Epithelial cell of proximal tubule (primary cell): ENCODE data around the gene ARL5C. TPM values are rescaled to one million over a fixed set of nuclear protein-coding genes. Genes with fewer than 3 reads are reported as not detected.
A peak's percentile ranks its signal among the peaks of the same experiment; 100 is the strongest.

Source experiments
- DNase-seq: peaks from one replicate; pipeline ENCODE4 v3.0.0-alpha.2; 2011; ENCODE audit warnings: low read depth
- H3K4me3 ChIP-seq: 2 replicates; pipeline ENCODE4 v1.5.1; 2011; ENCODE audit warnings: low read depth, mild to moderate bottlenecking, low read length
- total RNA-seq: library from RNA; depleted of rRNA; stranded (reverse); fragments of >200 nt; gene quantifications from 2 replicates; pipeline ENCODE4 v1.2.3, GENCODE V29; 2015
- TF ChIP-seq, protein P1 (sequence below): conservative IDR thresholded peaks from 2 replicates; pipeline ENCODE4 v1.5.1; 2012; ENCODE audit warnings: low read depth, mild to moderate bottlenecking, low read length

Gene ARL5C
- total RNA-seq, 1 donor from 2014 or later, result not detected

DNA sequence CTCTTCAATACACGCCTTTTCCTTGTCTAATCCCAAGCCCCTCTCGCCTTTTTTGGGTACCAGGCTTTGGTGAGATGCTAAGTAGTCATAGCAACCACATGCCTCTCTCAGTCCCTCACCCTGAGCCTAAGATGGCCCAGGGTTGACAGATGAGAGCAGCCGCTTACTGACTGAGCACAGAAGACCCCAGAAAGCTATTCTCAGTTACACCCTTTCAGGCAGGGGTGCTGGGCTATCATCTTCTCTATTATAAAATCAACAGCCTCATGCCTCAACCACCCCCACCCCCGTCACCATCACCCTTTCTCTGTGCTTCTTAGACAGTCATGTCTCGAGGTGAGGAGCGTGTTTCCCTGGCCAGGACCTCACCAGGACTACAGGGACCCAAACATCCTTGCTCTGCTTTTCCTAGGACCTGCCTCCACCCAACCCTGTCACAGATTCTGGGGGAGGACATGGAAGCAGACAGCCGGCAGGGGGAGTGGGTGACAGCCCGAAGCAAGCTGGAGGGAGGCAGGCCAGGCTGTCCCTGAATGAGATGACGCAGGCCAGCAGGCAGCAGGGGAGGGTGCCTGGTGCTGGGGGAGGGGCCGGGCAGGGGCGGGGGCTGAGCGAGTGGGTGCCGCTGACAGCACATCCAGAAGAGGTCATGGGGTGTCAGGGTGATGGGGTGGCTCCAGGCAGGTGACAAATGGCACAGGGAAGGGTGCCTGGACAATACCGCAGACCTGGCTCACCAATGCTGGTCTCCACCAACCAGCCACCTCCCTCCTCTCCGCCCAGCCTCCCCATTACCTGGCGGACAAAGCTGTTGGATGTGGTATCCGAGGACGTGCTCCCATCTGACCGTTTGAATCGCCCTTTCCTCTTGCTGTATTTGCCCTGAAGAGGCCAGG lies 28.4 kb upstream of the ARL5C start:
- DNase-seq, result no peak
- TF ChIP-seq, protein P1, sequence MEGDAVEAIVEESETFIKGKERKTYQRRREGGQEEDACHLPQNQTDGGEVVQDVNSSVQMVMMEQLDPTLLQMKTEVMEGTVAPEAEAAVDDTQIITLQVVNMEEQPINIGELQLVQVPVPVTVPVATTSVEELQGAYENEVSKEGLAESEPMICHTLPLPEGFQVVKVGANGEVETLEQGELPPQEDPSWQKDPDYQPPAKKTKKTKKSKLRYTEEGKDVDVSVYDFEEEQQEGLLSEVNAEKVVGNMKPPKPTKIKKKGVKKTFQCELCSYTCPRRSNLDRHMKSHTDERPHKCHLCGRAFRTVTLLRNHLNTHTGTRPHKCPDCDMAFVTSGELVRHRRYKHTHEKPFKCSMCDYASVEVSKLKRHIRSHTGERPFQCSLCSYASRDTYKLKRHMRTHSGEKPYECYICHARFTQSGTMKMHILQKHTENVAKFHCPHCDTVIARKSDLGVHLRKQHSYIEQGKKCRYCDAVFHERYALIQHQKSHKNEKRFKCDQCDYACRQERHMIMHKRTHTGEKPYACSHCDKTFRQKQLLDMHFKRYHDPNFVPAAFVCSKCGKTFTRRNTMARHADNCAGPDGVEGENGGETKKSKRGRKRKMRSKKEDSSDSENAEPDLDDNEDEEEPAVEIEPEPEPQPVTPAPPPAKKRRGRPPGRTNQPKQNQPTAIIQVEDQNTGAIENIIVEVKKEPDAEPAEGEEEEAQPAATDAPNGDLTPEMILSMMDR, result peak; percentile 30
- H3K4me3 ChIP-seq, result no peak overlapping the region

GRCh38 chr17:39193346-39193745 lies 27.4 kb upstream of the ARL5C start:
- no peak overlapping the region for H3K4me3 ChIP-seq
- DNase-seq, result no peak
- TF ChIP-seq, protein P1, result no peak

DNA sequence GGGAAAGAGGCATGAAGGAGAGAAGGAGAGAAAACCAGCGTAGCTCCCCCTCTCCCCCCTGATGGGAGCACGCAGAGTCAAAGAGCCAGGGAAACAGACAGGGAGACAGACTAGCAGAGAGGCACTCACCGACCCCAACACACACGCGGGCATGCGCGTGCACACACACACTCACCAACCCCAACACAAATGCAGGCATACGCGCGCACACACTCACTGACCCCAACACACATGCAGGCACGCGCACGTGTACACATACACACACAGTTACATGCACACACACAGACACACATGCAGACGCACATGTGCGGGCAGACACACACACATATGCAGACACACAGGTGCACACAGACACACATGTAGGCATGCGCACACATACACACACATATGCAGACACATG lies 26.9 kb upstream of the ARL5C start:
- no peak overlapping the region for H3K4me3 ChIP-seq
- TF ChIP-seq, protein P1, result no peak

GRCh38 chr17:39191750-39192510 lies 26.0 kb upstream of the ARL5C start:
- TF ChIP-seq, protein P1, result no peak
- no peak for DNase-seq
- H3K4me3 ChIP-seq, result no peak overlapping the region

More for the DNA sequence above, 26.9 kb upstream of the ARL5C start:
- DNase-seq, result no peak

DNA sequence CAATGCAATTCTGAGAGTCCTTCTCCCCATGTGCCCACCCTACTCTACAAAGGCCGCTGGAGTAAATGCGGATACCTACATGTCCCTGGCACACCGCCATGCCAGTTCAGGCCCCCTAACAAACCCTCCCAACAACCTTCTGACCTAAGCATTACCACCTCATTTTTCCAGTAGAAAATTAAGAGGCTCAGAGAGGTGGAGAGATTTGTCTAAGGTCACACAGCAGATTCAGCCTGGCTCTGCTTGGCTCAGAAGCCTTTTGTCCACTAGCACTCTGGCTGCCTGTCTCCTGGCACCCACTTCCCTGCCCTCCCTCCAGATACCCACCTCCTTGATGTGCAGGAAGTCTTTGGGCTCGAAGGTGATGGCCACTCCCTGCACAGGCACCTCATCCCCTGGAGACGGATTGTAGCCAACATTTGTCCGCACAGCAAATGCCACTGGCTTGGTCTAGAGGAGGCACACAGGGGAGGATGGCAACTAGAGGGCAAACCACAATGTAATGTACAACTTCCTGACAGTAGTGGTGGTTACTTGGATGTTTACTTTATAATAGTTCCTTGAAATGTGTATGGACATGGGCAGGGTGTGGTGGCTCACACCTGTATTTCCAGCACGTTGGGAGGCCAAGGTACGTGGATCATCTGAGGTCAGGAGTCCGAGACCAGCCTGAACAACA lies 21.3 kb upstream of the ARL5C start:
- no peak for DNase-seq
- no peak overlapping the region for H3K4me3 ChIP-seq
- TF ChIP-seq, protein P1, result no peak

DNA sequence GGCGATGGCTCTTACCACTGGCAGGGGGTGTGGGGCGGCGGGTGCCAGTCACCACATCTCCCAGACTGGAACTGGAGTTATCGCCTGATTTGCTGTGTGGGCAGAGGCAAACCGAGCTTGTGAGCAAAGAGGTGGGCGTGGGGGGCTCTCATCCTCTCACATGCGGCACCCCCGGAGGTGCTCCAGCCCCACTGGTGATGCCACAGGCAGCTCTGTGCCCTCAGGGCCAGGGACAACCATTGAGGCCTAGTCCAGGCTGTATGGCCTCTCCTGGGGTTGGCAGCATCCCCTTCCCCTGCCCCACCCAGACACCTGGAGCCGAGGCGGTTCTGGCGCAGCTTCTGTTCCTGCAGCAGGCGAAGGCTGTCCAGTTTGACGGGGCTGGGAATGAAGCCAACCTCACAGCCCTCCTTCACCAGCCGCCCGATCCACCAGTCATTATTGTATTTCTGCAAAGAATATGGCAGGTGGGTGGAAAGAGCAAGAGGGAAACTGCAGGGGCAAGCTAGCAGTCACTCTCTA lies 20.6 kb upstream of the ARL5C start:
- DNase-seq, result no peak
- no peak overlapping the region for H3K4me3 ChIP-seq
- TF ChIP-seq, protein P1, result no peak
